Hematopoietic multipotent progenitor cell treated with erythropoietin and hydrocortisone succinate and interleukin-3 and kit ligand, for 8 days (in vitro differentiated cells): ENCODE results near the gene ABTB2.
A peak's percentile ranks its signal among the peaks of the same experiment; 100 is the strongest.
"Not testable (repeated sequence)": the region's sequence is repeated elsewhere in the genome, so short reads cannot be mapped to it uniquely, and the experiment has no call there.

ENCODE experiments used
- DNase-seq: peaks from one replicate; pipeline ENCODE4 v3.0.0-alpha.2; 2015

The ABTB2 gene

GRCh38 chr11:34357701-34358257, at the start of gene ABTB2:
Gene ABTB2, minus strand, starts transcription at chr11:34358010.
- peak; percentile 96 for DNase-seq

GRCh38 chr11:34407121-34407813, 49.5 kb upstream of the ABTB2 start:
- DNase-seq, result no peak

GRCh38 chr11:34406413-34406812, 48.6 kb upstream of the ABTB2 start:
- no peak for DNase-seq

GRCh38 chr11:34405079-34405858, 47.5 kb upstream of the ABTB2 start:
- no peak for DNase-seq

GRCh38 chr11:34404280-34404679, 46.5 kb upstream of the ABTB2 start:
- DNase-seq, result no peak

- no peak for DNase-seq
These were observed 45.6 kb upstream of the ABTB2 start for GRCh38 chr11:34403431-34403830.

GRCh38 chr11:34397811-34398210, 40.0 kb upstream of the ABTB2 start:
- no peak for DNase-seq

- DNase-seq, result no peak
These were observed 39.3 kb upstream of the ABTB2 start for GRCh38 chr11:34397120-34397519.

GRCh38 chr11:34395916-34396550, 38.2 kb upstream of the ABTB2 start:
- no peak for DNase-seq

- DNase-seq, result no peak
These were observed 37.0 kb upstream of the ABTB2 start for GRCh38 chr11:34394771-34395300.

- no peak for DNase-seq
These were observed 29.8 kb upstream of the ABTB2 start for GRCh38 chr11:34387653-34388052.

GRCh38 chr11:34386356-34386755, 28.5 kb upstream of the ABTB2 start:
- not testable (repeated sequence) for DNase-seq

- peak; percentile 27 for DNase-seq
These were observed 24.9 kb upstream of the ABTB2 start for GRCh38 chr11:34382532-34383276.

GRCh38 chr11:34381775-34382174, 24.0 kb upstream of the ABTB2 start:
- no peak for DNase-seq

GRCh38 chr11:34380696-34381095, 22.9 kb upstream of the ABTB2 start:
- DNase-seq, result no peak

- no peak for DNase-seq
These were observed 21.7 kb upstream of the ABTB2 start for GRCh38 chr11:34379539-34379938.

GRCh38 chr11:34379079-34379478, 21.3 kb upstream of the ABTB2 start:
- DNase-seq, result peak; percentile 72

- no peak for DNase-seq
These were observed 15.9 kb upstream of the ABTB2 start for GRCh38 chr11:34373727-34374126.

GRCh38 chr11:34366522-34366921, 8.7 kb upstream of the ABTB2 start:
- peak; percentile 50 for DNase-seq

GRCh38 chr11:34364102-34364501, 6.3 kb upstream of the ABTB2 start:
- DNase-seq, result no peak

GRCh38 chr11:34363363-34364084, 5.7 kb upstream of the ABTB2 start:
- peak; percentile 34 for DNase-seq

GRCh38 chr11:34360046-34360445, 2.2 kb upstream of the ABTB2 start:
- DNase-seq, result peak; percentile 22
